Skeletal muscle satellite cell (primary cell): ENCODE results near the gene DMD.
"Not testable (repeated sequence)": the region's sequence is repeated elsewhere in the genome, so short reads cannot be mapped to it uniquely, and the experiment has no call there.

Source experiments
- H3K27me3 ChIP-seq: 2 replicates; pipeline ENCODE4 v1.7.0; 2013; ENCODE audit warnings: low read length; ENCODE audit not compliant: control insufficient read depth, insufficient read depth
- H3K36me3 ChIP-seq: 2 replicates; pipeline ENCODE4 v1.7.0; 2013; ENCODE audit warnings: mild to moderate bottlenecking, control low read depth, low read length; ENCODE audit not compliant: insufficient read depth
- H3K4me1 ChIP-seq: 2 replicates; pipeline ENCODE4 v1.7.0; 2013; ENCODE audit warnings: low read length; ENCODE audit not compliant: control insufficient read depth, insufficient read depth
- H3K4me2 ChIP-seq: 2 replicates; pipeline ENCODE4 v1.7.0; 2013; ENCODE audit warnings: mild to moderate bottlenecking, low read length
- H3K4me3 ChIP-seq: 2 replicates; pipeline ENCODE4 v1.7.0; 2013; ENCODE audit warnings: low read length
- H3K9ac ChIP-seq: 2 replicates; pipeline ENCODE4 v1.7.0; 2013; ENCODE audit warnings: mild to moderate bottlenecking, low read depth, low read length, moderate library complexity
- H3K9me3 ChIP-seq: replicated peaks from 2 replicates; pipeline ENCODE4 v1.7.0; 2013; ENCODE audit warnings: mild to moderate bottlenecking, control low read depth, low read length

The DMD gene

DNA sequence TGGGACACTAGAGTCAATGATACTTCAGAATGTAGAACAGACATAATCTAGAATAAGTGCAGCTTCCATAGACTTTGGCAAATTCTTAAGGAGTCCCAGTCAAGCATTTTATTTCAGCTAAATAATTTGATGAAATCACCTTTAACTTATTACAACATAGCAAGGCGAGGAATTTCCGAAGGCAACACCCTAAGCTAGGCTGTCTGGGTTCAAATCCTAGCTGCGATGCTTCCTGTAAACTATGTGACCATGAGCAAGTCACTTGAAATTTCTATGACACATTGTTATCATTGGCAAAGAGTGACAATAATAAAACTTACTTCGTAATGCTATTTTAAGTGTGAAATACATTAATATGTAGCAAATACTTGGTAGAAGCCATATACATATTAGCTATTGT, 679.1 kb downstream of the DMD start:
- Histone ChIP-seq H3K4me3 (no peak overlapping the region), H3K4me1 (peaks cover 8% of the 10 kb centered on the region), H3K36me3 (no peaks in the 10 kb centered on the region), H3K9me3 (no peaks in the 10 kb centered on the region), H3K27me3 (no peaks in the 10 kb centered on the region), H3K9ac (no peak overlapping the region), H3K4me2 (no peak overlapping the region)

DNA sequence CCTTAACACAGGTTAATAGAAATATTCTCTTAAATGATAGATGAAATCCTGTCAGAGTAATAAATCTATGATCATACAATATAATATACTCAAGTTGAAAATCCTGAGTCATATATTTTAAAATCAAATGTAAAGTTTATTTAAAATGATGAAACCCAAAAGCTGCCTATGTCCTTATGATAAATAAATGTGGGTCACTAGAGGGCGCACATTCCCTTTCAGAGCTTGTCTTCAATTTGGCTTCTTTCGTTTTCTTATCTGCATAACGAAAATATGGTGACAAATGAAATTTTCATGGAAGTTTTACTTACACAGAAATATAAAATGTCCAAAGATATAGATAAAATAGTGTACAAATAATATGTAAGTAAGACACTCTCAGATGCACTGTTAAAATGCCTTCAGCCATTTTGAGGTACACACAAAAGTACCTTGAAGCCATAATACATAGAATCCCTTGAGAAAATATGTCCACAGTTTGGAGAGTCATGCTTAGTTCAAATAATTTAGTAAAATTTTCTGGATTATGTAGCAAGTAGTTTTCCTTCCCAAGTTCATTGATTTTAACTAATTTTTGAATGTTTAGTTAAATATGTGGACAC, 680.4 kb downstream of the DMD start:
- peak overlapping the region; percentile 27 for H3K9ac ChIP-seq
- H3K36me3 ChIP-seq: no peaks in the 10 kb centered on the region
- no peaks in the 10 kb centered on the region for H3K27me3 ChIP-seq
- no peaks in the 10 kb centered on the region for H3K9me3 ChIP-seq
- H3K4me3 ChIP-seq: peak overlapping the region; percentile 1
- peak overlapping the region; percentile 49 for H3K4me2 ChIP-seq
- H3K4me1 ChIP-seq: peaks cover 8% of the 10 kb centered on the region

GRCh38 chrX:32528451-32528850, 682.9 kb downstream of the DMD start:
- not testable (repeated sequence) for H3K4me3 ChIP-seq, H3K4me2 ChIP-seq, H3K27me3 ChIP-seq, H3K9me3 ChIP-seq, H3K36me3 ChIP-seq, H3K4me1 ChIP-seq, H3K9ac ChIP-seq

DNA sequence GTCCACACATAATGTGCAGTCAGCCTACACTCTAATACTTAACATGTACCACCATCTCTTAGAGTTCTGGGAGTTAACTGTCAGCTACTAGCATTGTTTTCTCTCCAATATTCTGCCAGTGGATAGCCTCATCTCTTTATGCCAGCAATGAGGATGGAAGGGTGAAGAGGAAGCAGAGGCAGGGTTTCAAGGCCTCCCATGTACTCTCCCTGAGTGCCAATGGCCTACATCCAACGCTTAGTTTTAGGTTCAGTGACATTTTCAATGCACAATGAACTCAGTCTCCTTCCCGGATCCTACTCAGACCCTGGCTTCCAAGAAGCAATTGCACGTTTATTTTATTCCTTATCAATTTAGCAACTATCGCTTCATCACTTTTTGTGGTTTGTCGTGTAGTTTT, 686.1 kb downstream of the DMD start:
- Histone ChIP-seq H3K27me3 (no peaks in the 10 kb centered on the region), H3K4me1 (no peaks in the 10 kb centered on the region), H3K36me3 (no peaks in the 10 kb centered on the region), H3K9ac (no peak overlapping the region), H3K4me2 (no peak overlapping the region), H3K4me3 (no peak overlapping the region), H3K9me3 (no peaks in the 10 kb centered on the region)

- no peaks in the 10 kb centered on the region for H3K9me3 ChIP-seq
- no peak overlapping the region for H3K4me3 ChIP-seq
- H3K4me2 ChIP-seq: no peak overlapping the region
- H3K9ac ChIP-seq: no peak overlapping the region
- no peaks in the 10 kb centered on the region for H3K4me1 ChIP-seq
- H3K27me3 ChIP-seq: no peaks in the 10 kb centered on the region
- no peaks in the 10 kb centered on the region for H3K36me3 ChIP-seq
Measured at GRCh38 chrX:32524385-32524784, 687.0 kb downstream of the DMD start.

GRCh38 chrX:32520789-32521188, 690.6 kb downstream of the DMD start:
- Histone ChIP-seq H3K9me3 (no peaks in the 10 kb centered on the region), H3K36me3 (no peaks in the 10 kb centered on the region), H3K9ac (no peak overlapping the region), H3K4me3 (no peak overlapping the region), H3K4me2 (no peak overlapping the region), H3K4me1 (no peaks in the 10 kb centered on the region), H3K27me3 (no peaks in the 10 kb centered on the region)

- no peak overlapping the region for H3K9ac ChIP-seq
- H3K27me3 ChIP-seq: no peaks in the 10 kb centered on the region
- H3K4me1 ChIP-seq: no peaks in the 10 kb centered on the region
- H3K9me3 ChIP-seq: no peaks in the 10 kb centered on the region
- no peaks in the 10 kb centered on the region for H3K36me3 ChIP-seq
- no peak overlapping the region for H3K4me2 ChIP-seq
- no peak overlapping the region for H3K4me3 ChIP-seq
Measured at GRCh38 chrX:32514986-32515385, 696.4 kb downstream of the DMD start.

GRCh38 chrX:32501606-32502005, 709.7 kb downstream of the DMD start:
- H3K4me1 ChIP-seq: no peaks in the 10 kb centered on the region
- no peak overlapping the region for H3K4me3 ChIP-seq
- no peak overlapping the region for H3K4me2 ChIP-seq
- H3K9ac ChIP-seq: no peak overlapping the region
- no peaks in the 10 kb centered on the region for H3K27me3 ChIP-seq
- H3K9me3 ChIP-seq: no peaks in the 10 kb centered on the region
- no peaks in the 10 kb centered on the region for H3K36me3 ChIP-seq

DNA sequence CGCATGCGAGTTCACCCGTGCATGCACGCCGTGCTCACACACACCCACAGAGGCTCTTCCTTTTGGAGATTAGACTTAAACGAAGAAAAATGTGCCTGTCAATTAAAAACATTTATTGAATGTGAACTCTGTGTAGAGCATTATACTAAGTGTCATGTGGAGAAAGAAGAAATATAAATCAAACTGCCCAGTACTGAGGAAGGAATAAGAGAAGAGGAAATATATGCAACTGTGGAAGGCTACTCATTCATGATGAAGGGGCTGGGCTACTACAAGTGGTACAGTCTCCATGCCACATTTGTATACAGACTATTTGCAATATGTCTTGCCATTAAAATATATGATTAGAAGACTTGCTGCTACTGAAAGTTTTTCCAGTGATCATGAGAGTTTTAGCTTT, 714.7 kb downstream of the DMD start:
- H3K4me1 ChIP-seq: no peaks in the 10 kb centered on the region
- no peaks in the 10 kb centered on the region for H3K36me3 ChIP-seq
- no peaks in the 10 kb centered on the region for H3K9me3 ChIP-seq
- H3K27me3 ChIP-seq: no peaks in the 10 kb centered on the region
- no peak overlapping the region for H3K4me3 ChIP-seq
- H3K9ac ChIP-seq: no peak overlapping the region
- H3K4me2 ChIP-seq: no peak overlapping the region

GRCh38 chrX:32495855-32496254, 715.5 kb downstream of the DMD start:
- H3K27me3 ChIP-seq: no peaks in the 10 kb centered on the region
- no peak overlapping the region for H3K9ac ChIP-seq
- no peaks in the 10 kb centered on the region for H3K36me3 ChIP-seq
- no peak overlapping the region for H3K4me3 ChIP-seq
- no peak overlapping the region for H3K4me2 ChIP-seq
- no peaks in the 10 kb centered on the region for H3K4me1 ChIP-seq
- no peaks in the 10 kb centered on the region for H3K9me3 ChIP-seq

DNA sequence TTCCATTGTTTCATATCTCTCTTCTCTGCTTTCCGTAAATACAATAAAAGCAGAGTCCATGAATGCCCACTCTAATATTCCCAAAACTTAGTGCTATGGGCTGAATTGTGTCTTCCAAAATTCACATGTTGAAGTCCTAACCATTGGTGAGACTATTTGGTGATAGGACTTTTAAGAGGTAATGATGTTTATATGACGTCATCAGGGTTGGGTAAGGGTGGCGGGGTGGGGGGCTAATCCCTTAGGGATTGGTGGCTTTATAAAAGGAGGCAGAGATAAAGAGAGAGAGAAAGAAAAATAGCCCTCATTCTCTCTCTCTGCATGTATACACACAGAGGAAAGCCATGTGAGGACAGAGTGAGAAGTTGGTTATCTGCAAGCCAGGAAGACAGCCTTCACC, 722.2 kb downstream of the DMD start:
- no peak overlapping the region for H3K4me3 ChIP-seq
- H3K9me3 ChIP-seq: no peaks in the 10 kb centered on the region
- H3K27me3 ChIP-seq: no peaks in the 10 kb centered on the region
- H3K36me3 ChIP-seq: no peaks in the 10 kb centered on the region
- no peak overlapping the region for H3K4me2 ChIP-seq
- no peaks in the 10 kb centered on the region for H3K4me1 ChIP-seq
- no peak overlapping the region for H3K9ac ChIP-seq

DNA sequence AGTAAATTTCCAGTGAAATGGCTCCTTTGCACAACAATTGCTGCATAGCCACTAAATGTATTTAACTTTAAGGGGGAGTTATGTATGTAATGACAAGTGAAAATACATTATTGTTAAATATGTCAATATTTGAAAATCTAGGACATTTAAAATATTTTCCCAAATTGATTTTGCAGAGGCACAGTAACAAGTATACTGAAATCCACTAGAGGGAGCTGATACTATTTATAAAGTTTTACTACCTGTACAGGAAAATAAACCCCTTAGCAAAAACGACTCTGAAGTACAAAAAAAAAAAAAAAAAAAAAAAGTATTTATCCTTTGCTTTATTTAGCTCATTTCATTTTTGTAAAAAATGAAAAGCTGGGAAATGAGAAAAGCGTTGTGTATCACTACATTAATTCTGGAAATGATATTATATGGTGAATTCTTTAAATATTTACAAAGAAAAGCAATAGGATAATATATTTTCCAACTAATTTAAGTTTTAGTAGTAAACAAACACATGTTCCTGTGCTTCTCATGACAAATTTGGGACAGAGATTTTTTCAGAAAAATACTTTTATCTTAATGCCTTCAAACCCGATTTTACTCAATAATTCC, 727.7 kb downstream of the DMD start:
- Histone ChIP-seq H3K4me2 (no peak overlapping the region), H3K36me3 (no peaks in the 10 kb centered on the region), H3K9me3 (no peaks in the 10 kb centered on the region), H3K27me3 (no peaks in the 10 kb centered on the region), H3K4me1 (no peaks in the 10 kb centered on the region), H3K4me3 (no peak overlapping the region), H3K9ac (no peak overlapping the region)
